ENCODE data around the gene ARHGEF12. TPM values are rescaled to one million over a fixed set of nuclear protein-coding genes. Genes with fewer than 3 reads are reported as not detected.

Gene ARHGEF12
- total RNA-seq, 1 donor from 2014 or later, result 59.5 TPM

- Histone ChIP-seq H3K36me3 (ENCODE audit: control insufficient read depth in 3 of 3, insufficient read depth in 3 of 3, low read length in 3 of 3) (no peaks in the 10 kb centered on the region), H3K27me3 (ENCODE audit: control insufficient read depth in 3 of 3, insufficient read depth in 3 of 3, low read length in 3 of 3) (peaks cover 3 to 5% (median 3%) of the 10 kb centered on the region in 3 donors), H3K4me1 (ENCODE audit: control insufficient read depth in 3 of 3, insufficient read depth in 3 of 3, low read length in 3 of 3) (no peaks in the 10 kb centered on the region), H3K9me3 (ENCODE audit: control insufficient read depth in 3 of 3, low read length in 3 of 3) (peaks cover 0 to 3% (median 0%) of the 10 kb centered on the region in 3 donors), H3K9ac (ENCODE audit: low read depth in 1 of 3, low read length in 3 of 3) (no peak overlapping the region), H3K27ac (ENCODE audit: low read depth, low read length) (no peak overlapping the region), H3K4me3 (ENCODE audit: low read length in 3 of 3) (no peak overlapping the region)
Measured at GRCh38 chr11:120536797-120537169, 200.6 kb downstream of the ARHGEF12 start.

- no peak overlapping the region for H3K27ac ChIP-seq (ENCODE audit: low read depth, low read length)
- H3K9ac ChIP-seq (ENCODE audit: low read depth in 1 of 3, low read length in 3 of 3), result no peak overlapping the region
Measured at GRCh38 chr11:120537996-120538395, 201.8 kb downstream of the ARHGEF12 start.

GRCh38 chr11:120538707-120539106 lies 202.5 kb downstream of the ARHGEF12 start:
- peaks cover 0 to 3% (median 0%) of the 10 kb centered on the region in 3 donors for H3K9me3 ChIP-seq (ENCODE audit: control insufficient read depth in 3 of 3, low read length in 3 of 3)
- H3K9ac ChIP-seq (ENCODE audit: low read depth in 1 of 3, low read length in 3 of 3), result no peak overlapping the region
- H3K27me3 ChIP-seq (ENCODE audit: control insufficient read depth in 3 of 3, insufficient read depth in 3 of 3, low read length in 3 of 3), result no peaks in the 10 kb centered on the region
- no peaks in the 10 kb centered on the region for H3K4me1 ChIP-seq (ENCODE audit: control insufficient read depth in 3 of 3, insufficient read depth in 3 of 3, low read length in 3 of 3)
- no peaks in the 10 kb centered on the region for H3K36me3 ChIP-seq (ENCODE audit: control insufficient read depth in 3 of 3, insufficient read depth in 3 of 3, low read length in 3 of 3)
- H3K4me3 ChIP-seq (ENCODE audit: low read length in 3 of 3), result no peak overlapping the region
- H3K27ac ChIP-seq (ENCODE audit: low read depth, low read length), result no peak overlapping the region

More at GRCh38 chr11:120537996-120538395, 201.8 kb downstream of the ARHGEF12 start:
- H3K36me3 ChIP-seq (ENCODE audit: control insufficient read depth in 3 of 3, insufficient read depth in 3 of 3, low read length in 3 of 3), result no peaks in the 10 kb centered on the region
- H3K4me1 ChIP-seq (ENCODE audit: control insufficient read depth in 3 of 3, insufficient read depth in 3 of 3, low read length in 3 of 3), result no peaks in the 10 kb centered on the region
- no peaks in the 10 kb centered on the region for H3K27me3 ChIP-seq (ENCODE audit: control insufficient read depth in 3 of 3, insufficient read depth in 3 of 3, low read length in 3 of 3)
- H3K9me3 ChIP-seq (ENCODE audit: control insufficient read depth in 3 of 3, low read length in 3 of 3), result peaks cover 0 to 3% (median 0%) of the 10 kb centered on the region in 3 donors
- no peak overlapping the region for H3K4me3 ChIP-seq (ENCODE audit: low read length in 3 of 3)

Small RNA genes within 50 kb of the gene (small RNA-seq; reads per million reads assigned to genes)
- 198 reads per million, percentile 97 among the genes with 10 or more reads in this experiment for gene RF00100

Other genes with a start within 250 kb of the ARHGEF12 start
- gene TRIM29, start 198.3 kb upstream of the ARHGEF12 start, total RNA-seq, result 0.52 TPM
- 13.6 TPM for gene OAF, start 125.4 kb upstream of the ARHGEF12 start, total RNA-seq
- not detected for gene POU2F3, start 96.3 kb upstream of the ARHGEF12 start, total RNA-seq
- 5.2 TPM for gene TLCD5, start 11.1 kb upstream of the ARHGEF12 start, total RNA-seq
- 0.52 TPM for gene GRIK4, start 175.3 kb downstream of the ARHGEF12 start, total RNA-seq